ENCODE data around the gene SOBP. TPM values are rescaled to one million over a fixed set of nuclear protein-coding genes. Genes with fewer than 3 reads are reported as not detected.

Gene SOBP
- total and polyA plus RNA-seq, 2 donors (not counting 3 experiments of a cell fraction or from before 2014, with no cell fraction given), result 0.35 to 6.6 TPM

- intact Hi-C loops (cut with micrococcal nuclease), result no loop called here
- H3K4me3 ChIP-seq (replicated peaks in 1 of 3; ENCODE audit: insufficient read depth in 1 of 3, low read depth in 1 of 3, low read length in 3 of 3), result no peak overlapping the region
- DNase-seq (ENCODE audit: low read depth, low spot score), result no peak
Measured at GRCh38 chr6:107442938-107443607, 46.8 kb upstream of the SOBP start.

More at GRCh38 chr6:107442938-107443607, 46.8 kb upstream of the SOBP start:
- no peak overlapping the region for H3K4me2 ChIP-seq (ENCODE audit: insufficient read depth, low read length)
- no peak for TF ChIP-seq FOS (IDR thresholded peaks at IDR 0.05; ENCODE audit: borderline replicate concordance, insufficient read depth, low read length)
- TF ChIP-seq MAX (IDR thresholded peaks at IDR 0.05; ENCODE audit: insufficient read depth, insufficient read length), result no peak
- no peak for TF ChIP-seq EZH2 (IDR thresholded peaks at IDR 0.05; ENCODE audit: borderline replicate concordance, low read depth, low read length, severe bottlenecking)
- no peak for TF ChIP-seq MYC (IDR thresholded peaks at IDR 0.05; ENCODE audit: low read depth, low read length)
- TF ChIP-seq GATA2 (IDR thresholded peaks at IDR 0.05; ENCODE audit: insufficient read depth, insufficient read length, low read depth, low read length), result no peak
- no peak for TF ChIP-seq CTCF (IDR thresholded peaks at IDR 0.05; ENCODE audit: extremely low read depth in 1 of 2, insufficient read depth in 1 of 2, low read depth in 1 of 2, low read length in 2 of 2)
- TF ChIP-seq POLR2A (IDR thresholded peaks at IDR 0.05; ENCODE audit: low read depth, low read length), result no peak
- no peak for TF ChIP-seq JUN (IDR thresholded peaks at IDR 0.05; ENCODE audit: borderline replicate concordance, insufficient read depth, insufficient read length, low read depth)
- no peak for TF ChIP-seq POLR2AphosphoS5 (IDR thresholded peaks at IDR 0.05; ENCODE audit: insufficient read depth, low read depth, low read length)
- H3K9ac ChIP-seq (replicated peaks; ENCODE audit: extremely low read depth, insufficient read depth, low read length), result no peak overlapping the region
- no peaks in the 10 kb centered on the region for H3K9me3 ChIP-seq (replicated peaks; ENCODE audit: control insufficient read depth, insufficient read depth, low read length)
- FAIRE-seq, result no peak
- POLR2A ChIA-PET, result no interaction called here
- no peaks in the 10 kb centered on the region for H3K9me1 ChIP-seq (replicated peaks; ENCODE audit: control insufficient read depth, extremely low read depth, insufficient read depth, low read length)
- H3K4me1 ChIP-seq (ENCODE audit: control insufficient read depth, extremely low read depth, insufficient read depth, low read length), result no peaks in the 10 kb centered on the region
- CTCF ChIA-PET, result interaction anchor here (1.4 to 1.6 kb wide), 3 partner anchors 8 to 424 kb away, joined by 3 to 4 read pairs (median 3); no protein-coding TSS in a partner anchor
- dilution Hi-C loops (cut with MboI; ENCODE audit: extremely low pct_ligation_motif_present, low sequenced_read_pairs), result no loop called here
- no peaks in the 10 kb centered on the region for H3K36me3 ChIP-seq (ENCODE audit: control insufficient read depth in 2 of 2, extremely low read depth in 1 of 2, insufficient read depth in 2 of 2, low read length in 2 of 2)
- H3K27ac ChIP-seq (ENCODE audit: insufficient read depth, low read depth, low read length), result no peak overlapping the region
- no peak overlapping the region for H2AFZ ChIP-seq (ENCODE audit: low read depth, low read length)
- H4K20me1 ChIP-seq (replicated peaks; ENCODE audit: control insufficient read depth, extremely low read depth, insufficient read depth, low read length), result no peaks in the 10 kb centered on the region
- no peaks in the 10 kb centered on the region for H3K27me3 ChIP-seq (ENCODE audit: control insufficient read depth in 2 of 2, insufficient read depth in 2 of 2, low read length in 2 of 2)
- peaks cover 3% of the 10 kb centered on the region for H3K79me2 ChIP-seq (ENCODE audit: control insufficient read depth, insufficient read depth, low read length)
- BruUV-seq (replicated peaks), result no TSS peak
